ENCODE data around the gene NIN. TPM values are rescaled to one million over a fixed set of nuclear protein-coding genes. Genes with fewer than 3 reads are reported as not detected.

Gene NIN
- total and polyA plus RNA-seq, 7 donors: 7.3 to 47.7 (median 24.3) TPM

GRCh38 chr14:50783563-50783962 lies 47.4 kb downstream of the NIN start:
- Histone ChIP-seq H3K9me3 (no peaks in the 10 kb centered on the region), H3K4me1 (peaks cover 37% of the 10 kb centered on the region), H3K27ac (no peak overlapping the region), H3K27me3 (ENCODE audit: insufficient read depth in 3 of 3, low read length in 2 of 3) (no peaks in the 10 kb centered on the region), H3K4me3 (no peak overlapping the region), H3K36me3 (ENCODE audit: insufficient read depth in 1 of 2, low read depth in 1 of 2) (peaks cover 0 to 21% of the 10 kb centered on the region in 2 donors)
- no peak for DNase-seq
- intact Hi-C loops (cut with DNase I): no loop called here
- no peak for ATAC-seq
- 76 to 86% (median 83%) methylated on average over 2 of the region's 2 CpGs for WGBS, 3 donors
- no peak for TF ChIP-seq CTCF (IDR thresholded peaks at IDR 0.05)

- Histone ChIP-seq H3K27ac (no peak overlapping the region), H3K4me1 (peaks cover 45% of the 10 kb centered on the region), H3K27me3 (ENCODE audit: insufficient read depth in 3 of 3, low read length in 2 of 3) (no peaks in the 10 kb centered on the region), H3K9me3 (no peaks in the 10 kb centered on the region), H3K4me3 (no peak overlapping the region), H3K36me3 (ENCODE audit: insufficient read depth in 1 of 2, low read depth in 1 of 2) (peaks cover 0 to 32% of the 10 kb centered on the region in 2 donors)
- intact Hi-C loops (cut with DNase I): no loop called here
- TF ChIP-seq CTCF (IDR thresholded peaks at IDR 0.05): no peak
- WGBS, 3 donors: 90 to 93% (median 92%) methylated on average over 4 of the region's 4 CpGs
- DNase-seq (no peak), ATAC-seq (no peak)
Measured at GRCh38 chr14:50780393-50780792, 50.6 kb downstream of the NIN start.

- intact Hi-C loops (cut with DNase I): loop anchor here (5.0 kb wide), 2 partner anchors 83 to 177 kb away; no protein-coding TSS in a partner anchor
- peak in 1 of 4 donors; percentile 23 for ATAC-seq
Measured at GRCh38 chr14:50778721-50779483, 52.1 kb downstream of the NIN start.

GRCh38 chr14:50776522-50776921 lies 54.4 kb downstream of the NIN start:
- Histone ChIP-seq H3K27me3 (ENCODE audit: insufficient read depth in 3 of 3, low read length in 2 of 3) (no peaks in the 10 kb centered on the region), H3K4me1 (peaks cover 43% of the 10 kb centered on the region), H3K9me3 (no peaks in the 10 kb centered on the region), H3K27ac (peak overlapping the region; percentile 48), H3K36me3 (ENCODE audit: insufficient read depth in 1 of 2, low read depth in 1 of 2) (peaks cover 8 to 55% of the 10 kb centered on the region in 2 donors), H3K4me3 (no peak overlapping the region)
- ATAC-seq (peak; percentile 39 to 60 (median 56)), DNase-seq (no peak)
- no peak for TF ChIP-seq CTCF (IDR thresholded peaks at IDR 0.05)
- intact Hi-C loops (cut with DNase I): loop anchor here (5.0 kb wide), 2 partner anchors 86 to 174 kb away; no protein-coding TSS in a partner anchor

More at GRCh38 chr14:50778721-50779483, 52.1 kb downstream of the NIN start:
- DNase-seq: no peak
- TF ChIP-seq CTCF (IDR thresholded peaks at IDR 0.05): no peak
- Histone ChIP-seq H3K9me3 (no peaks in the 10 kb centered on the region), H3K4me1 (peaks cover 43% of the 10 kb centered on the region), H3K27ac (peak overlapping the region; percentile 32), H3K4me3 (no peak overlapping the region), H3K36me3 (ENCODE audit: insufficient read depth in 1 of 2, low read depth in 1 of 2) (peaks cover 0 to 36% of the 10 kb centered on the region in 2 donors), H3K27me3 (ENCODE audit: insufficient read depth in 3 of 3, low read length in 2 of 3) (no peaks in the 10 kb centered on the region)
- WGBS, 3 donors: 81 to 86% (median 83%) methylated on average over 8 of the region's 8 CpGs

Data from psoas muscle (tissue), 8 donors.